ENCODE measurements around the gene LFNG. TPM values are rescaled to one million over a fixed set of nuclear protein-coding genes. Genes with fewer than 3 reads are reported as not detected.

The LFNG gene
- total and polyA plus RNA-seq, 4 donors: 11.5 to 47.6 (median 23.7) TPM

- H3K27ac ChIP-seq (ENCODE audit: low read depth in 1 of 2, low read length in 1 of 2): no peak overlapping the region
- H3K36me3 ChIP-seq (ENCODE audit: control insufficient read depth in 4 of 4, insufficient read depth in 4 of 4, low read length in 4 of 4): no peaks in the 10 kb centered on the region
- 73 to 81% methylated on average over 12 of the region's 12 CpGs for WGBS, 2 donors
- peaks cover 0 to 9% (median 2%) of the 10 kb centered on the region in 3 donors for H3K27me3 ChIP-seq (ENCODE audit: control insufficient read depth in 3 of 3, insufficient read depth in 3 of 3, low read length in 2 of 3)
- peaks cover 0 to 22% (median 7%) of the 10 kb centered on the region in 5 donors for H3K4me1 ChIP-seq (ENCODE audit: control insufficient read depth in 5 of 5, insufficient read depth in 5 of 5, low read length in 5 of 5)
- H3K9me3 ChIP-seq (ENCODE audit: control insufficient read depth in 4 of 4, insufficient read depth in 3 of 4, low read length in 3 of 4): peaks cover 0 to 10% (median 0%) of the 10 kb centered on the region in 4 donors
- no peak overlapping the region for H3K9ac ChIP-seq (ENCODE audit: insufficient read depth in 1 of 2, low read length in 2 of 2)
- TF ChIP-seq CTCF (IDR thresholded peaks at IDR 0.05; ENCODE audit: control extremely low read depth, extremely low read depth): no peak
- H3K4me3 ChIP-seq: no peak overlapping the region
- ATAC-seq (ENCODE audit: insufficient read depth, low FRiP score) (no peak), DNase-seq (no peak)
Measured at GRCh38 chr7:2484868-2485267, 34.7 kb upstream of the LFNG start.

GRCh38 chr7:2487586-2488271 lies 31.8 kb upstream of the LFNG start:
- Histone ChIP-seq H3K4me1 (ENCODE audit: control insufficient read depth in 5 of 5, insufficient read depth in 5 of 5, low read length in 5 of 5) (peaks cover 0 to 23% (median 12%) of the 10 kb centered on the region in 5 donors), H3K27ac (ENCODE audit: low read depth in 1 of 2, low read length in 1 of 2) (no peak overlapping the region), H3K36me3 (ENCODE audit: control insufficient read depth in 4 of 4, insufficient read depth in 4 of 4, low read length in 4 of 4) (no peaks in the 10 kb centered on the region), H3K9ac (ENCODE audit: insufficient read depth in 1 of 2, low read length in 2 of 2) (no peak overlapping the region), H3K4me3 (no peak overlapping the region), H3K9me3 (ENCODE audit: control insufficient read depth in 4 of 4, insufficient read depth in 3 of 4, low read length in 3 of 4) (peaks cover 0 to 8% (median 0%) of the 10 kb centered on the region in 4 donors), H3K27me3 (ENCODE audit: control insufficient read depth in 3 of 3, insufficient read depth in 3 of 3, low read length in 2 of 3) (peaks cover 0 to 2% (median 0%) of the 10 kb centered on the region in 3 donors)
- 67 to 84% methylated on average over 14 of the region's 14 CpGs for WGBS, 2 donors
- DNase-seq (peak; percentile 65 to 79 (median 65)), ATAC-seq (ENCODE audit: insufficient read depth, low FRiP score) (no peak)
- no peak for TF ChIP-seq CTCF (IDR thresholded peaks at IDR 0.05; ENCODE audit: control extremely low read depth, extremely low read depth)

- no peaks in the 10 kb centered on the region for H3K27me3 ChIP-seq (ENCODE audit: control insufficient read depth in 3 of 3, insufficient read depth in 3 of 3, low read length in 2 of 3)
- peaks cover 0 to 27% (median 13%) of the 10 kb centered on the region in 5 donors for H3K4me1 ChIP-seq (ENCODE audit: control insufficient read depth in 5 of 5, insufficient read depth in 5 of 5, low read length in 5 of 5)
- H3K4me3 ChIP-seq: no peak overlapping the region
- no peak overlapping the region for H3K9ac ChIP-seq (ENCODE audit: insufficient read depth in 1 of 2, low read length in 2 of 2)
- peaks cover 0 to 3% (median 0%) of the 10 kb centered on the region in 4 donors for H3K9me3 ChIP-seq (ENCODE audit: control insufficient read depth in 4 of 4, insufficient read depth in 3 of 4, low read length in 3 of 4)
- peak overlapping the region in 1 of 2 donors; percentile 8 for H3K27ac ChIP-seq (ENCODE audit: low read depth in 1 of 2, low read length in 1 of 2)
- no peak for TF ChIP-seq CTCF (IDR thresholded peaks at IDR 0.05; ENCODE audit: control extremely low read depth, extremely low read depth)
- WGBS, 2 donors: 68 to 87% methylated on average over 8 of the region's 8 CpGs
- H3K36me3 ChIP-seq (ENCODE audit: control insufficient read depth in 4 of 4, insufficient read depth in 4 of 4, low read length in 4 of 4): no peaks in the 10 kb centered on the region
- ATAC-seq (ENCODE audit: insufficient read depth, low FRiP score): no peak
- no peak for DNase-seq
Measured at GRCh38 chr7:2488272-2488645, 31.3 kb upstream of the LFNG start.

Data from lung (tissue), 12 donors.